HG02642 (cell line): ENCODE measurements around the gene LAMTOR3.

Source experiments
- ATAC-seq: cut with Tn5 transposase; IDR thresholded peaks from one replicate; pipeline ENCODE4 v1.9.1; 2021; ENCODE audit warnings: mild to moderate bottlenecking; ENCODE audit not compliant: unreplicated experiment, poor library complexity

The LAMTOR3 gene

DNA sequence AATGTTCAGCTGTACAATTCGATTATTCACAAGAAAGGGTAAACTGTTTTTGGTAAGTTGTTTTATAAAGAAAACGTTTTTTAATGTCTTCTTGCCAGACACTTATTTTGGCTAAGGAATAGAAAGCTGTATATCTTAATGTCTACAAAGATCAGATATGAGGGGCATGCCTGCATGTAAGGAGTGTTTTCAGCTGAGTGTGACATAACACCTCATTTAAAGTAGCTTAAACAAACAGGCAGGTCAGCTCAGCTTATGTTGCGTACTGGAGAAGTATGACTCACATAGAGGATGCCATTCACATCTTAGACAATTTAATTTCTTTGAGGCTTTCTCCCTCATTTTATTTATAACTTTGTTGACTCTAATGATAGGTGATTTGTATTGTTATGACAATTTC lies 30.4 kb downstream of the LAMTOR3 start:
- no peak for ATAC-seq

DNA sequence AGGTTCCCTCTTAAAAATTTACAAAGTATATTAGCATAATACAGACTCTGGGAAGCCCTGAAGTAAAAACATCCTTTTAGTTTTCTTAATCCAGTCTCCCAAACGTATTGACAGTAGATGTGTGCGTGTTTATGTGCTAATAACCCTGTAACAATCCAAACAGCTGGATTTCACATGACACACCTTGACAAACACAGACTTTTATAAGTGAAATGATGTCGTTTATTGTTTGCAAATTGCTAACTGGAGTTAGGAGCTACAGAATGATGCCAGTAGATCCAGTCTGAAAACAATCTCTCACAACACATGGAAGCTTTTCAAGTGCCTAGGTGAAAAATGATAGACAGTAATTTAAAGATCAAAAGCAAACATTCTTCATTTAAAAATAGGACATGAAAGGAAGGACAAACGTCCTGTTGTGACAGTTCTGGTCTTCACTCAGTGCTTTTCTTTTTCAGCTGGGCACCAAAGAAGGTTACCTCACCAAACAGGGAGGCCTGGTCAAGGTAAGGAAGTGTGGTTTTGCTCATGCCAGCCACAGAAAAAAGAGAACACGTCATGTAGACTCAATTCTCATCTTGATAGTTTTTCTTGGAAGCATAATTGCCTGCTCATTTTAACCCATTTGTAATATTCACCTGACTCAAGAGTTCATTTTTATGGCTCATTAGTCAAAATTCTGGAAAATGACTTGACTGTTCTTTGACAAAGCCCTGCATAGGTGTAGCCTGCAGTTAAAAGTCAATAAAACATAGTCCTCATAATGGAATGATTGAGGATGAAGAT lies 32.9 kb downstream of the LAMTOR3 start:
- ATAC-seq = peak; percentile 64

DNA sequence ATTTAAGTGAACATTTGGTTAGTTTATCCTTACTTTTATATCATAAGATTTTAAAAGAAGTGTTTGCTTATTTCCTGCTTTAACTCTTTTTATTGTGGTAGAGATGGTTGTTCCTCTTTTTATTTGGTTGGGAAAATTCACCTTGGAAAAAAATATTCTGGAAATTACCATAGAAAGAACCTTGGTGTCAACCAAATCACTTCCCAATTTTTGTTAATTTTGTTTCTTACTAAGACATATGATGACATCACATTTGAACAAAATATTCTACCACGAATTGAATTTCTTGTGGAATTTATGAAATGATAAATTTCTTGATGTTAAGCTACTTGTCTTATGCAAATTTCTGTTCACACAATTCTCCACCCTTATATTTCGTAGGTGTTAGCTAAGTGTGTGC lies 33.7 kb downstream of the LAMTOR3 start:
- ATAC-seq = no peak

DNA sequence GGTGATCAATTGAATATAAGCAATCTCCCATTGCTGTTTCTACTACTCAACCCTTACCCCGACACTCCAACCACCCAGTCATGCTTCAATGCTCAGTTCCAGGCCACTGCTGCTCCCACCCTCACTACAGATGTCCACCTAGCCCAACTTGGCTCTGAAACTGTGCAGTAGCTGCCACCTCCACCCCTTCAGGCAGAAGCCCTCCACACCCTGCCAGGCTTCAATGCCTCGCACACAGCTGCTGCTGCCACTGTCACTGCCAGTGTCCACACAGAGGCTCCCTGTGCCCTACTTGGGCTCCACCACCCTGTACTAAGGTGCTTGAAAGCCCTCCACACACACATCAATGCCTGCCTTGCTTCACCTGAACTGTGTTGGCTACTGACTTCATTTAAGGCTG lies 34.6 kb downstream of the LAMTOR3 start:
- ATAC-seq = peak; percentile 41

DNA sequence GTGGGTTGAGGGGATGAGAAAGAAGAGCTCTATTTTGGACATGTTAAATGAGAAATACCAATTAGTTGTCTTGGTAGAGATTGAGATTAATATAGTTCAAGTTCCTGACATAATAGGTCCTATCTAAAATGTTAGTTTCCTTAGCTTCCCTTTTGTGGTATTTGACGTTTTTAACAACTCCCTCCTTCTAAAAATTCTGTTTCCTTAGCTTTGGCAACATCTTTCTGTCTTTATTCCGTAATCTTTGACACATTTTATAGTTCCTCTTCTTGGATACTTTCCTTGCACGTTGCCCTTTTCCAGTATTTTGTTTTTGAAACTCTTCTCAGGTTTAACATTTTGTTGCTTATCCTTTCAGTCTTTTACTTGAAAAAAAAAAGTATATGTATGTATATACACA lies 36.9 kb downstream of the LAMTOR3 start:
- no peak for ATAC-seq

DNA sequence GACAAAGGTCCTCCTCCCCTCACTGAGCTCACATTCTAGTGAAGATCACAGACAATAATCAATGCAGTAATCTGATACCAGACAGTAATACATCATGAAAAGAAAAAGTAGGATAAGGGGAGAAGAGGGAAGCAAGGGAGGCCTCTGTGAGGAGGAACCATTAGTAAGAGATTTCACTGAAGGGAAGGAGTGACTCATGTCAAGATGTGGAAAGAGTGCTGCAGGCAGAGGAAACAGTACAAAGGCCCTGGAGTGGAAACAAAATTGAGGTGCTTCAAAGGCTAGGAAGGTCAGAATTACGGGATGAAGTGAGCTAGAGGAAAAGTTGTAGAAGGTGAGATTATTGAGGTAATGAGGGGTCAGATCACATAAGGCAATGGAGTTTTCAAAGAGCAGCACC lies 38.1 kb downstream of the LAMTOR3 start:
- no peak for ATAC-seq

DNA sequence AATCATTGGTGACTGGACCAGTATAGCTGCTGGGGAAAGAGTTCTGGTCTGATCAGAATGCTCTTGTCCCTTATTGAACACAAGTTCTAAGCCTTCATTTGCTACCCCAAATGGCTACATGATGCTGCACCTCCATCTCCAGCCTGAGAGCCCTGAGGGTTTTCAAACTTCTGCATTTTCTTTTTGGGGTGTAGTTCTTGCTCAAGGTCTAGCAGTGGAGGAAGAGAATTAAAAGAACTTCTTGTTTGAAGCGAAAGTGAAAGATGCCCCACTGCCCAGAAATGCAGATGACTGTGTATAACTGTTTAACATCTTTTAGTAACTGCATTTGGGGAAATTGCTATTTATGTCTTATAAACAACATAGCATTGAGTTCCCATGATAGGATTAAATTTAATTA lies 38.5 kb downstream of the LAMTOR3 start:
- peak; percentile 37 for ATAC-seq

DNA sequence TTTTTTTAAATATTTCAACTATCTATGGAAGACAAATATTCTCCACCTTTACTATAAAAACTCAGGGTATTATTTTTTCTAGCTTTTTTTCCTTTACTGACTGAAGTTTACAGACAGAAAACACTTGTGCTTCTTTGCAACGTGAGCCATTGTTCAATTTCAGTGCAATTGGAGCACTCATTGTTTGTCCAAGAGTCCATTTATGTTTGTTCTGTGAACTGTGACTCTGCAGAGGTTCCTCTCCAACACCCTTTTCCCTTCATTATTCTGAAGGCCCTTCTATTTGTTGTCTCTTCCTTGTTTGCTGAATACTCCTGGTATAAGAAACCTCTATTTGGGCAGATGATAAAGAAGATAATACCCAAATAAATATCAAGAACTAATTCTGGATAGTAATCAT lies 40.2 kb downstream of the LAMTOR3 start:
- no peak for ATAC-seq

DNA sequence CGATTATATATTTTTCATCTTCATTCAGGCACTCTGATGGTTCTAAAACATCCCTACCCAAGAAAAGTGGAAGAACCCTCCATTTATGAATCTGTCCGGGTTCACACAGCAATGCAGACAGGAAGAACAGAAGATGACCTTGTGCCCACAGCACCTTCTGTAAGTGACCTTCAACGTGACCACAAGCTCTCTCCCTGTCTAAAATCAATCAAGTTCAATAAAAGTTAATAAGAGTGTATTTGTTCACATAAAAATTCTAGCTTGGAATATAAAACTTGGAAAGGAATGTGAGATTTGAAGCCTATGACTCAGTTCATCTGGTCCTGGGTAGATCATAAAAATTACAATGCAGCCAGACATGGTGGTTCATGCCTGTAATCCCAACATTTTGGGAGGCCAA lies 41.0 kb downstream of the LAMTOR3 start:
- ATAC-seq = no peak

DNA sequence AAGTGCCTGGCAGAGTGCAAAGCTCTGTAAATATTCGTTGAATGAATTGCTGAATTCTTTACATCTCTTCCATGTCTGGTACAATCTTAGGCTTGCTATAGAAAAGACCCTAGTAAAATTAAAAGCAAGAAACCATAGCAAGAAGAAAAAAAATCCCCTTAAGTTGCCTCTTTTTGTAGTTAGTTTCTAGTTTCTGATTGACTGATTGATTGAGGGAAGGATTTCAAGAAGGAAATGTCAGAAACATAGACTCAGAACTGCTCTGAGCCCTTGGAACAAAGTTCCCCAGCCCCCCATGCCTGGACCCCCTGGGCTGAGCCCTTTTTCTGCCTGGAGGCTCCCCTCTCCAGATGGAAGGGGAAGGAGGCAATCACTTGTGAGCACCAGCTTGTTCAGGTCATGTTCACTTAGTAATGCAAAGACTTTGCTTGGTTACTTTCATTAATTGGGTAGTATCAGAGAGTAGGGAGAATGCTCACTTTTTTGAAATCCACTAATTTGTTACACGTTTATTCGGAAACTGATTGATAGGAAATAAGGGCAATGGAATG lies 42.0 kb downstream of the LAMTOR3 start:
- ATAC-seq = no peak

DNA sequence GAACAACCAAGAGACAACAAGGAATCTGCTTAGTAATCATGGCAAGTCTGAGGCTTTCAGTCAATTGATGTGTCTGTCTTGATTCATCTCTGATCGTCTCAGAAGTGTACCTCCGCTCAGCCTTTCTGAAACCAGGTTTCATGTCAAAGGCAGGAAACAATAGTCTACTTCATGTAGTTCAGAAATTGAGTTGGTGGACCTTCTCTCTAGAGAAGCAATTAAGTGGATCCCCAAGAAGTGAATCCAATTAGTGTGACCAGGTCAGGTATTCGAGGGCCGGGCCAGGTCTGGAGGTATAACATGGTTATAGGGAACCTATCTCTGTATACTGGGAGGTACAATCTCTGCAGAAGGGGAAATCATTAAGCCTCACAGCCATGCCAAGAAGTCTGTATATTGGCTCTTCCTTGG lies 45.6 kb downstream of the LAMTOR3 start:
- ATAC-seq = peak; percentile 40

DNA sequence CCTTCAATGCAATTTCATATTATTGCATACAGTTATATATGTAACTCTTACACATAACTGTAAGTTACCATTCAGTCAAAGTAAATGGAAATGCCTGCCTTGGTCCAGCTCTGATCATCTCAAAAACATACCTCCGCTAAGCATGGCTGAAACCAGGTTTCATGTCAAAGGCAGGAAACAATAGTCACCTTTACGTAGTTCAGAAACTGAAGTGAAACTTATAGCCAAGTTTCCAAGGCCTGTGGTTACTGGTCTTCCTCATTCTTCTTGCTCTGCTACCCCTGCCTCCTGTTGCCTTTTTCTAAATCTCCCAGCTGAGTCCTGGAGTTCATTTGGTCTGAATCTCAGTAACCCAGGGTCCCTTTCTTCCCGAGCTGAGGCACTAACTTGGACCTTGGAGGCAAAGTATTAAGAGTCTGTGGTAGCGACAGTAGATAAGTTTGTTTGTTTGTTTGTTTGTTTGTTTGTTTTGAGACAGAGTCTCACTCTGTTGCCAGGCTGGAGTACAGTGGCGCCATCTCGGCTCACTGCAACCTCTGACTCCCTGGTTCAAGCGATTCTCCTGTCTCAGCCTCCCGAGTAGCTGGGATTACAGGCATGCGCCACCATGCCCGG lies 46.8 kb downstream of the LAMTOR3 start:
- ATAC-seq = peak; percentile 68

DNA sequence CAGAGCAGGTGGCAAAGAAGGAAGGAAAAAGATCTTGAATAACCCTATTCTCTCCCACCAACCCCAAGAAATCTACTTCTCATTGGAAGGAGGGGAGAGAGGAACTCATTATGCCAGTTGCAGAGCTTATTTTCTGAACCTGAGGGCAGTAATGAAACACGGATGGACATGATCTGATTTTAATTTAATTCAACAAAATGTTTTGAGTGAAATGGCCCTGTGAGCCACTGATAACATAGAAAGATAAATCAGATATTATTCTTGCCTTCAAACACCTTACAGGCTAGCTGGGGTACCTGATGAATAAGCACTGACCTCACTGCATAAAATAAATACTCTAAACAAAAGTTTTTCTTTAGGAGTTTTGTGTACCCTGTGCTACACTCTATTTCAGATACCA lies 47.3 kb downstream of the LAMTOR3 start:
- ATAC-seq = no peak

DNA sequence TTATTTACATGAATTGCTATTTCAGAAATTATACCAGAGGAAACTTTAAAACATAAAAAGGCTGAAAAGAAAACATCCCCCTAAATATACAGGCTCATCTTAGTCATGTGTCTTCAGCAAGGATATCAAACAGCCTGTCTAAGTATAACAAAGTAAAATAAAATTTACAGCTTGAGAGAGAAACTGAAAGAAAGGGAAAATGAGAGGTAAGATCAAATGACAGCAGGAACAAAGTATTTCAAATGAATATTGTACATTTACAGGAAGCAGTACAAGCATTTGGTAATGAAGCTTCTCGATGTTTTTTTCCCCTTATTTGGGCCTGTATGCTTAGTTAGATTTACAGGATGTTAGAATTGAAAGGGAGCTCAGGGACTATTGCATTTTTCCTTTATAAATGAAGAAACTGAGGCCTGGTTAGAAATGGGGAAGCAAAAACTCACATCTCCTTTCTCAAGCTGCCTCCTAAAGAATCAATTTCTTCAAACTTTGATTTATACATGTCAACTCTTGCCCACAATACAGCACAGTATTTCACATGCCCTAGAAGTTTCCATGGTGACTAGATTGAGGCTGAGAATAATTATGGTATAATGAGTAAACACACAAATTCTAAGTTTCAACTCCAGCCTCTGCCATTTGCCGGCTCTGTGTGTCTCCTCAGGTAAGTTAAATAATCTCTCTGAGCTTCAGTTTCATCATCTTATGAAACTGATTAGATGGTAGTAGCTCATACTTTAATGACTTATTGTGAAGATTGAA lies 48.3 kb downstream of the LAMTOR3 start:
- no peak for ATAC-seq

DNA sequence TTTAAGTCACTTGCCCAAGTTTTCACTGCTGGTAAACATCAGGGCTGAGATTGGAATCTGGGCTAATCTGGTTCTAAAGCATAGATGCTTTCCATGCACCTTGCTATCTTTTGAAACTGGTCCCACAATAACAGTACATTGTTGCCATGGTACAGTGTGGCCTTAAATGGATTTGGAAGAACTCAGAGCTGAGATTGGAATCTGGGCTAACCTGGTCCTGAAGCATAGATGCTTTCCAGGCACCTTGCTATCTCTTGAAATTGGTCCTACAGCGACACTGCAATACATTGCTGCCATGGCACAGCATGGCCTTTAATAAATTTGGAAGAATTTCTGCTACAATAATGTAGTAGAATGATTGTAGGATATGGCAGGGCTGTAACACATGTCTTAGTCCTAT lies 49.0 kb downstream of the LAMTOR3 start:
- no peak for ATAC-seq

DNA sequence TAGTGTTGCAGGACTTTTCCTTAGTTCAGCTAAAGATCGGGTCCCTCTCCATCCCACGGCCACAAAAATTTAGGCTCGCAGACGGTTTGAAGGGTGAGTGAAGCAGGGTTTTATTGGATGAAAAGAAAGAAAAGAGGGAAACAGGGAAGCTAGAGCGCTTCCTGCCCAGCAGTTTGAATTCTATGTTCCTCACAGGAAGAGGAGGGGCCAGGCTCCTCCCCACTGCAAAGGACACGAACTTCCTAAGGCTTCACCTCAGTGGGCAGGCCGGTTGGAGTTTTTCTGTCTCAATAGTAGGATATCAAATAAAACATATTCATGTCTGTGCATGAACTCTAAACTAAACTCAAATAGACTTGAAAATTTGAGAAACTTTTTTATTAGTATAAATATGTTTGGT lies 50.2 kb downstream of the LAMTOR3 start:
- no peak for ATAC-seq

DNA sequence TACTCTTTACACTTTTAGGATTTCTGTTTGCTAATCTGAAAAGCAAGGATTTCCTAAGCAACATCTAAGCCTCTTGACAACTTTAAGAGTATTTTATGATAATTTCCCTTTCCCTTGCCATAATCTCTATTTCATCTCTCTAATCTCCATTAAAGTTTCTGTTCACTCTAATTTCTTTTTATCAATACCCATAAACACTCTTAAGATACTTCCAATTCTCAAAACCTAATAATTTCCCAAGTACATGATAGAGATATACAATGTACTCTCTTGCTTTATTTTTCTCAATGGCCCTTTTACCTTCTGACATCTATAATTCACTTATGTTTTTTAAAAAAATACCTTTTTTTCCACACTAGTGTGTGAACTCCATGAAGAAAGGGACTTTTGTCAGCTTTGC lies 50.8 kb downstream of the LAMTOR3 start:
- ATAC-seq = no peak

DNA sequence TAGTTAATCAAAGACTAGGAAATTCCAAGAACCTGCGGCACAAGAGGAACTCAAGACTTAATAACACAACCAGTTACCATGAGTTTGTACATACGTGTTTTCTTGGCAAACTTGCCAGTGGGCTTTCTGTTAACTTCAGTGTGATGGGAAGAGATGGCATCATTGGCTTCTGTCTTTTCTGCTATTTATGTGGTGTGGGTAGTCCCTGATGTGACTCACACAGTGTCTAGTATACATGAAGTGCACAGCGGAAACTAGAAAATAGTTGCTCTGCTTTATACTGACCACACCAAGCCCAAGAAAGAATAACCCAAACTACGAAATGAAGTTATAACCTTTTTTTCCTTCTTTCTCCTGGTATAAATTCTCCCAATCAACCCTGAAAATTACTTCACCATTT lies 53.1 kb downstream of the LAMTOR3 start:
- ATAC-seq = no peak

DNA sequence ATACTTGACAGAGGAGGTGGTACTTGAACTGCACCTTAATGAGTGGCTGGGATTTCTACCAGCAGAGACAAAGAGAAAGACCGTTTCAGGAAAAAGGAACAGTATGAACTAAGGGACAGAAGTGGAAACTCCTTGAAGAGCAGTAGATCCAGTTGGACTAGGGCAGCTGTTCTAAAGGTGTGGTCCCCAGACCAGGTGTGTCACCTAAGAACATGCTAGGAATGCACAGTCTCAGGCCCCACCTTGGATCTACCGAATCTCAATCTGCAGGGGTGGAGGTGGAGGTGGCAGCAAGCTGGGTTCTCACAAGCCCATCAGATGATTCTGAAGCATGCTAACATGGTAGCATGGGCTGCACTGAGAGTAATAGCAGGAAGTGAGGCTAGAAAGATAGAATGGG lies 55.3 kb downstream of the LAMTOR3 start:
- ATAC-seq = no peak

DNA sequence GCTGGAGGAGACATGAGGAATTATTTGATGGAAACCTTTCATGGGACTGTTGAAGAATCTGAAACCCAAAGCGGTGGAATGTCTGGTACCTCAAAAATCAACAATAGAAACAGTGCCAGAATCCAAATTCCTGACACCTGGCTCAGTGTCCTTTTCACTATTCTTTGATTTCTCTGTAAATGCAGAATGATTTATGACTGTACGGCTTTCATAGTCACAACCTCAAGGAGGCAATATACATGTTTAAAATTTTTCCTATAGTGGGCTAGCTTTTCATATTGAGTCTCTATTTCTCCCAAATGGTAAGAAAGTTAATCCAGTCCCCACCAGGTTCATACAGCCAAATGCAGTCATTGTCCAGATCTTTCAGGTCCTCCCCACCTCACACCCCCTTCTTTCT lies 58.3 kb downstream of the LAMTOR3 start:
- no peak for ATAC-seq

DNA sequence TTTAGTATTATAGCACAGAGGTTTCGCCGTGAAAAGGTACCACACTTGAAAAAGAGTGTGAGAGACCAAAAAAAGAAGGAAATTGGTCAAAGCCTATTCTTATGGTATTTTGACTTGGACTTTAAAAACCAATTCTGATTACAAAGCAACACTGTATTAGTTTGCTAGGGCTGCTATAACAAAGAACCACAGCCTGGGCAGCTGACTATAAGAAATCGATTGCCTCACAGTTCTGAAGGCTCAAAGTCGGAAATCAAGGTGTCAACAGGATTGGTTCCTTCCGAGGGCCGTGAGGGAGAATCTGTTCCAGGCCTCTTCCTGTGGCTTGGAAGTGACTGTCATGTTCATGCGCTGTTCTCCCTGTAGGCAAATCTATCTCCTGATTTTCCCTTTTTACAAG lies 59.7 kb downstream of the LAMTOR3 start:
- ATAC-seq = no peak
